Ishikawa (cell line): ENCODE measurements around the gene PRRT3.
A peak's percentile ranks its signal among the peaks of the same experiment; 100 is the strongest.

Source experiments
- CEBPB ChIP-seq: IDR thresholded peaks from 2 replicates; pipeline ENCODE4 v1.6.1; 2012
- EGR1 ChIP-seq: IDR thresholded peaks from 2 replicates; pipeline ENCODE4 v1.6.1; 2012
- EP300 ChIP-seq: IDR thresholded peaks from 2 replicates; pipeline ENCODE4 v1.6.1; 2012; ENCODE audit warnings: borderline replicate concordance
- FOXM1 ChIP-seq: IDR thresholded peaks from 2 replicates; pipeline ENCODE4 v1.6.1; 2012; ENCODE audit warnings: low read depth, borderline replicate concordance
- MAX ChIP-seq: IDR thresholded peaks from 2 replicates; pipeline ENCODE4 v1.6.1; 2012
- NFIC ChIP-seq: IDR thresholded peaks from 2 replicates; pipeline ENCODE4 v1.6.1; 2012
- RAD21 ChIP-seq: IDR thresholded peaks from 2 replicates; pipeline ENCODE4 v1.6.1; 2012; ENCODE audit warnings: low read depth
- REST ChIP-seq: IDR thresholded peaks from 2 replicates; pipeline ENCODE4 v1.6.1; 2012; ENCODE audit warnings: low read depth, mild to moderate bottlenecking
- TAF1 ChIP-seq: IDR thresholded peaks from 2 replicates; pipeline ENCODE4 v1.6.1; 2012; ENCODE audit warnings: low read depth, mild to moderate bottlenecking
- TCF12 ChIP-seq: IDR thresholded peaks from 2 replicates; pipeline ENCODE4 v1.6.1; 2012; ENCODE audit warnings: low read depth
- USF1 ChIP-seq: IDR thresholded peaks from 2 replicates; pipeline ENCODE4 v1.6.1; 2012
- YY1 ChIP-seq: IDR thresholded peaks from 2 replicates; pipeline ENCODE4 v1.6.1; 2012; ENCODE audit warnings: low read depth

GRCh38 chr3:9951962-9952805 is at the start of gene PRRT3:
- TF ChIP-seq MAX, result 0 out of 2 replicates have a peak, but pooled peaks have one; percentile 29
- no peak for TF ChIP-seq REST
- TF ChIP-seq CEBPB, result no peak
- TF ChIP-seq TCF12, result no peak
- no peak for TF ChIP-seq EP300
- no peak for TF ChIP-seq USF1
- TF ChIP-seq RAD21, result no peak
- no peak for TF ChIP-seq NFIC
- no peak for TF ChIP-seq FOXM1
- no peak for TF ChIP-seq YY1
- no peak for TF ChIP-seq EGR1
- no peak for TF ChIP-seq TAF1
